ENCODE data around the gene OTULINL. TPM values are rescaled to one million over a fixed set of nuclear protein-coding genes. Genes with fewer than 3 reads are reported as not detected.

Gene OTULINL
- total and polyA plus RNA-seq, 2 of the 8 experiments (the other 6 are each of a cell fraction or from before 2014, with no cell fraction given): 3.1 to 8.3 TPM

DNA sequence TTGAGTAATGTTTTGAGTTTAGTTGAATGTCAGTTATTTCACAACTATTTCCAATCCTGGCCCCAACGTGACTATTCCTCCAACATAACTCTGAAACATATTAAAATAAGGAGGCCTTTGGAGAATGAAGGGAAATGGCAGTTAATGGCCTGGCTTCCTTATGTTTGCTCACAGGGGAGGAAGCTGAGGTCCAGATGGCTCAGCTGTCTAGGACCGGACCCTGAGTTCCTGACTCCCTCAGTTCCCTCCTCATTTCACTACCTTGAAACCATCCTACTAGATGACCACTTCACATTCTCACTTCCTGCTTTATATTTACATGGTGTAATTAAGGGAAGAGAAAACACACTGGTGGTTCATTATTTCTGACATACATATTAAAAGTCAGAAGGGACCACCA lies 6.6 kb downstream of the OTULINL start:
- FAIRE-seq: no peak
- no peak overlapping the region for H2AFZ ChIP-seq (ENCODE audit: low read length)
- 87% methylated on average over 2 of the region's 2 CpGs; no CpG with 5 or more reads in 1 of the 2 experiments for WGBS, 2 experiments (ENCODE audit: extremely low coverage in 1 of 2, insufficient coverage in 1 of 2, insufficient read length in 1 of 2, insufficient replicate concordance in 2 of 2, low coverage in 1 of 2, low lambda C conversion rate in 2 of 2, missing lambda C conversion rate in 1 of 2)
- TF ChIP-seq KDM5A (IDR thresholded peaks at IDR 0.05; ENCODE audit: low read length) (no peak), RNF2 (IDR thresholded peaks at IDR 0.05; ENCODE audit: borderline replicate concordance, low read depth, low read length, missing control alignments, poor library complexity, severe bottlenecking) (no peak), TCF12 (IDR thresholded peaks at IDR 0.05; ENCODE audit: low read depth, low read length) (no peak), SRF (IDR thresholded peaks at IDR 0.05; ENCODE audit: low read depth, low read length) (no peak), SIN3A (conservative IDR thresholded peaks at IDR 0.05 in 1 of 2, IDR thresholded peaks at IDR 0.05 in 1 of 2; ENCODE audit: low read depth in 1 of 2, low read length in 2 of 2) (no peak), CEBPB (IDR thresholded peaks at IDR 0.05; ENCODE audit: low read depth, low read length) (no peak), SP1 (IDR thresholded peaks at IDR 0.05; ENCODE audit: low read depth, low read length) (no peak), YY1 (IDR thresholded peaks at IDR 0.05; ENCODE audit: low read depth, low read length) (no peak), GABPA (IDR thresholded peaks at IDR 0.05; ENCODE audit: borderline replicate concordance, insufficient read depth, low read length) (no peak), ASH2L (IDR thresholded peaks at IDR 0.05; ENCODE audit: low read length) (no peak), SUZ12 (IDR thresholded peaks at IDR 0.05; ENCODE audit: low read length) (no peak)
- TF ChIP-seq, protein P1, sequence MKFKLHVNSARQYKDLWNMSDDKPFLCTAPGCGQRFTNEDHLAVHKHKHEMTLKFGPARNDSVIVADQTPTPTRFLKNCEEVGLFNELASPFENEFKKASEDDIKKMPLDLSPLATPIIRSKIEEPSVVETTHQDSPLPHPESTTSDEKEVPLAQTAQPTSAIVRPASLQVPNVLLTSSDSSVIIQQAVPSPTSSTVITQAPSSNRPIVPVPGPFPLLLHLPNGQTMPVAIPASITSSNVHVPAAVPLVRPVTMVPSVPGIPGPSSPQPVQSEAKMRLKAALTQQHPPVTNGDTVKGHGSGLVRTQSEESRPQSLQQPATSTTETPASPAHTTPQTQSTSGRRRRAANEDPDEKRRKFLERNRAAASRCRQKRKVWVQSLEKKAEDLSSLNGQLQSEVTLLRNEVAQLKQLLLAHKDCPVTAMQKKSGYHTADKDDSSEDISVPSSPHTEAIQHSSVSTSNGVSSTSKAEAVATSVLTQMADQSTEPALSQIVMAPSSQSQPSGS (IDR thresholded peaks at IDR 0.05; ENCODE audit: low read length): no peak

More for the DNA sequence above, 6.6 kb downstream of the OTULINL start:
- Histone ChIP-seq H3K23ac (ENCODE audit: insufficient read length) (no peak overlapping the region), H2BK20ac (ENCODE audit: low read length) (no peak overlapping the region), H3K18ac (ENCODE audit: extremely low read depth, low read length) (no peak overlapping the region), H3K4me3 (ENCODE audit: extremely low read depth in 1 of 4, insufficient read depth in 2 of 4, low read depth in 3 of 4, low read length in 4 of 4) (no peak overlapping the region), H3K4ac (replicated peaks; ENCODE audit: insufficient read length, low read depth, low read length) (no peak overlapping the region), H3K36me3 (ENCODE audit: control insufficient read depth in 2 of 4, insufficient read depth in 4 of 4, low read length in 3 of 4) (no peaks in the 10 kb centered on the region), H2BK12ac (ENCODE audit: low read depth, low read length) (no peak overlapping the region), H3K79me2 (ENCODE audit: control insufficient read depth in 1 of 2, insufficient read depth in 2 of 2, low read length in 2 of 2) (no peaks in the 10 kb centered on the region), H3K56ac (replicated peaks; ENCODE audit: insufficient read length, low read depth, low read length) (no peak overlapping the region), H3K9me3 (ENCODE audit: insufficient read depth in 2 of 2, low read depth in 1 of 2, low read length in 1 of 2) (no peaks in the 10 kb centered on the region), H3K9ac (replicated peaks in 1 of 4; ENCODE audit: extremely low read depth in 1 of 4, low read depth in 3 of 4, low read length in 3 of 4) (no peak overlapping the region), H3K23me2 (ENCODE audit: low read depth, low read length) (no peaks in the 10 kb centered on the region), H3K79me1 (ENCODE audit: low read depth, low read length) (no peaks in the 10 kb centered on the region), H2BK15ac (ENCODE audit: low read length) (no peak overlapping the region), H4K5ac (ENCODE audit: insufficient read length, low read depth, low read length) (no peak overlapping the region), H2BK120ac (replicated peaks; ENCODE audit: low read depth, low read length) (no peak overlapping the region), H3K14ac (ENCODE audit: insufficient read length) (no peak overlapping the region), H4K8ac (ENCODE audit: extremely low read depth, insufficient read depth, low read length) (no peak overlapping the region), H3K27ac (ENCODE audit: low read depth, low read length) (no peak overlapping the region), H3K27me3 (replicated peaks in 1 of 4; ENCODE audit: control insufficient read depth in 3 of 4, extremely low read depth in 1 of 4, insufficient read depth in 3 of 4, low read length in 3 of 4) (0 out of 7 replicates have a peak, but pooled peaks cover 0 to 2% (median 0%) of the 10 kb centered on the region in 4 experiments), H3K4me1 (replicated peaks in 1 of 4; ENCODE audit: control insufficient read depth in 3 of 4, insufficient read depth in 4 of 4, low read length in 3 of 4) (no peaks in the 10 kb centered on the region), H4K91ac (replicated peaks; ENCODE audit: insufficient read length, low read length) (no peak overlapping the region), H2AK5ac (ENCODE audit: low read depth, low read length) (no peak overlapping the region), H2BK5ac (ENCODE audit: low read depth, low read length) (no peak overlapping the region), H4K20me1 (replicated peaks in 1 of 2; ENCODE audit: control insufficient read depth in 1 of 2, insufficient read depth in 2 of 2, low read length in 2 of 2) (no peaks in the 10 kb centered on the region), H3K4me2 (ENCODE audit: insufficient read depth in 1 of 2, low read depth in 2 of 2, low read length in 2 of 2) (no peak overlapping the region)
- DNase-seq (ENCODE audit: low read depth in 1 of 2, low spot score in 2 of 2): no peak
- POLR2A ChIA-PET (ENCODE audit: partially characterized antibody): interaction anchor here (1.4 kb wide), 1 partner anchor 66 kb away, joined by 4 read pairs; no protein-coding TSS in a partner anchor
- CTCF ChIA-PET (ENCODE audit: partially characterized antibody): interaction anchor here (0.6 to 1.2 kb wide), 2 partner anchors 61 to 71 kb away, joined by 3 read pairs; no protein-coding TSS in a partner anchor

All from H1 (cell line).